ENCODE results near the gene TMEM92.
"Not testable (repeated sequence)": the region's sequence is repeated elsewhere in the genome, so short reads cannot be mapped to it uniquely, and the experiment has no call there.

Gene TMEM92

GRCh38 chr17:50276588-50277356, 2.5 kb downstream of the TMEM92 start:
- no peak for DNase-seq (ENCODE audit: low read depth)

DNA sequence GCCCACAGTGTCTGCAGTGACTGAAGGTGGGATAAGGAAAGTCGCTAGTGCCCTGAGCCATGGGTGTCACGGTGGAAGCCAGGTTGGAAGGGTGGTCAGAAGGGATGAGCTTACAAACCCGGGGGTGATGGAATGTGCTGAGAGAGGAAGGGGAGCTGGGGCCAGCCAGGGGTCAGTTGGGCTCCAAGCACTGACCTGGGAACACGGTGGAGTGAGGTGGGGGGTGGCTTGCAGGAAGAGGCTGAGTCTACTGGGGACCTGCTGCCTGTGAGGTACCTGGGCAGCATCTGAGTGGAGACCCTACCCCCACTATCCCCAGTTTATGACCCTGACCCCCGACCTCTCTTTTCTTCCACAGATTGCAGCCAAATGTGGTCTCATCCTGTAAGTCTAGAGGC, 3.1 kb downstream of the TMEM92 start:
- DNase-seq (ENCODE audit: low read depth): no peak

DNA sequence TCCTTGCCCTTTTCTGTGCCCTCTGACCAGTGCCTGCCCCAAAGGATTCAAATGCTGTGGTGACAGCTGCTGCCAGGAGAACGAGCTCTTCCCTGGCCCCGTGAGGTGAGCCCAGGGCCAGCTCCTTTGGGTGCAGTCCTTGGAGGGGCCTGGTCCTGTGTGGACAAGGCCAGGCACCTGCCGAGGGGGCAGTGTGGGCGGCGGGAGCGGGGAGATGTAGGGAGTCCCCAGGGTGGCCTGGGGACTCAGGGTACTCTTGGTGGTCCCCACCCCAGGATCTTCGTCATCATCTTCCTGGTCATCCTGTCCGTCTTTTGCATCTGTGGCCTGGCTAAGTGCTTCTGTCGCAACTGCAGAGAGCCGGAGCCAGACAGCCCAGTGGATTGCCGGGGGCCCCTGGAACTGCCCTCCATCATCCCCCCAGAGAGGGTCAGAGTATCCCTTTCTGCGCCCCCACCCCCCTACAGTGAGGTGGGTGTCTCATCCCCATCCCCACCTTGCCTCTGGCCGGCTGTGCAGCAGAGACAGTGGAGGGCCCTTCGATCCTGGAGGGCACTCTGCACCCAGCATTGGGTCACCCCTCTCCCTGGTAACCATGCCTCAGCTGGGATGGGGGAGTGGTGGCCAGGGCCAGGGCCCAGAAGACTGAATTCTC, 4.4 kb downstream of the TMEM92 start:
- DNase-seq (ENCODE audit: low read depth): no peak

GRCh38 chr17:50279181-50279526, 4.9 kb downstream of the TMEM92 start:
- DNase-seq (ENCODE audit: low read depth): no peak

- DNase-seq (ENCODE audit: low read depth): no peak
Observed at GRCh38 chr17:50279639-50280038, 5.4 kb downstream of the TMEM92 start.

DNA sequence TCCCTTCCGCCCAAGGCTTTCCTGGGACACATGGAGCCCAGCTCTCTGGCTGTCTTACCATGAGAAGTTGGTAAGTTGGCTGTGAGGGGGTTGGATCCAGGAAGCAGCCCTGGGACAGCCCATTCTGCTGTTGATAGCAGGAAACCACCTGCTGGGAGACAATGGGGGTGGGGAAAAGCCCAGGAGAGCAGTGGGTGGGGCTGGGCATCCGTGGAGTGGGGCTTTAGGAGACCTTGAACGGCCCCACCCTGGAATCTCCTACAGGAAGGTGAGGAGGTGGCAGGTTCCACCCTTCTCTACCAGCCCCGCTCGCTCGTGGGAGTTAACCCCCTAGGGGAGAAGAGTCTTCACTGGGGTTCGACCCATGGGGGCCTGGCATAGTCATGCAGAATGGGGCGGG, 5.8 kb downstream of the TMEM92 start:
- DNase-seq (ENCODE audit: low read depth): no peak

DNA sequence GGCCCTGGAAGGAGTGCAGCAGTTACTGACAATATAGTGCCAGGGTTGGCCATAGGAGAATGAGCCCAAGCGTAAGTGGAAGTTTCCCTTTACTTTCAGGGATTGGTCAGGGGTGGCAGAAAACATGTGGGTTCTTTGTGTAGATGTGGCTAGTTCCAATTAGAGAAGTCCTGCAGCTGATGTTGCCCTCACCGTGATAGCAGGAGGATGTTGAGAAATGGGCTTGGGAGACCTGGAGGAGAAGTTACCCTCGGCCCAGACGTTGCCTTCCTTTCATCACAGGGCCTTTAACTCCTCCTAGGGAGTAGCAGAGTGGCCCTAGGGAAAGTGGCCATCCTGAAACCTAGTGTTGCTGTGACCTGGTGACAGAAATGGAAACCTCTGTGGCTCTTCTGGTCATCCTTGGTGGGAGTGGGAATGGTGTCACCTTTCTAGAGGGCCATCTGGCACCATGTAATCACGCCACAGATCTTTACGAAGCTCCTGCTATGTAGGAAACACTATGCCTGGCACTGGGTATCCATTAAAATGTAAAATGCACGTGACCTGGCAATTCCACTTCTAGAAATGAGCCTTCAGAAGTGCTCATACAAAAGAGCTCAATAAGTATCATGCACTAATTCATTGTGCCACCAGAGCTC, 6.7 kb downstream of the TMEM92 start:
- no peak for DNase-seq (ENCODE audit: low read depth)

- DNase-seq (ENCODE audit: low read depth): no peak
Observed at GRCh38 chr17:50281739-50282401, 7.6 kb downstream of the TMEM92 start.

GRCh38 chr17:50283246-50283645, 9.0 kb downstream of the TMEM92 start:
- peak; percentile 42 for DNase-seq (ENCODE audit: low read depth)

DNA sequence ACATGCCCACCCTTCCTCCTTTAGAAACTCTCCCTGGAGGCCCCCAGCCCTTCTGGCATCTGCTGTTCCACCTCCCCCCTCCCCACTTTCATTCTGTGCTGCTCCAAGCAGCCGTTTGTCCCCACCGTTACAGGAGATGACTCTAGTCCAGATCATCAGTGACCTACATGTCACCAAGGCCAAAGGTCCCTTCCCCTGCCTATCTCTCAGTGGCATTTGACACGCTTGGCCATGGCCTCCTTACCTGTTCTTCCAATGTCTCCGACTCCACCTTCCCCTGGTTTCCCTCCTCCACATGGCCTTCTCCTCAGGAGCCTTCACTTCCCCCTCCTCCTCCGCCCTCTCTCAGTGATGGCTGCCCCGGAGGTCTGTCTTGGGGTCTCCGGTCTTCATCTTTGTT, 9.4 kb downstream of the TMEM92 start:
- DNase-seq (ENCODE audit: low read depth): no peak

- no peak for DNase-seq (ENCODE audit: low read depth)
Observed at GRCh38 chr17:50285941-50286340, 11.7 kb downstream of the TMEM92 start.

GRCh38 chr17:50287302-50287701, 13.0 kb downstream of the TMEM92 start:
- not testable (repeated sequence) for DNase-seq (ENCODE audit: low read depth)

DNA sequence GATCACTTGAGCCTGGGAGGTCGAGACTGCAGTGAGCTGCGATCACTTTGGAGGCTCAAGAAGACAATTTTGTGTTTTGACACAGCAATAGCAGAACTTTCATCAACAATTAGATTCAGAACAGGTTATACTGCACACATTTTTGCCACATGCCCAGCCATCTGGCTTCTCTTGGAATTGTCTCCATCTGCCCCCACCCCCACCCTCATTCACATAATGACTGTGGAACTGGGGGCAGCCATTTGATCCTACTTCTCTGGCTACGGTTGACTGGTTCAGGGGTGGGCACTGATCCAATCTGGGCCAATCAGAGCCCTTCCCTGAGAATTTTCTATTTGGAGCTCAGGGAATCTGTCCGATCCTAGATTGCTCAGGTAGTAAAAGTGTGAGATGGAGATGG, 14.0 kb downstream of the TMEM92 start:
- no peak for DNase-seq (ENCODE audit: low read depth)

GRCh38 chr17:50289278-50289677, 15.0 kb downstream of the TMEM92 start:
- no peak for DNase-seq (ENCODE audit: low read depth)

DNA sequence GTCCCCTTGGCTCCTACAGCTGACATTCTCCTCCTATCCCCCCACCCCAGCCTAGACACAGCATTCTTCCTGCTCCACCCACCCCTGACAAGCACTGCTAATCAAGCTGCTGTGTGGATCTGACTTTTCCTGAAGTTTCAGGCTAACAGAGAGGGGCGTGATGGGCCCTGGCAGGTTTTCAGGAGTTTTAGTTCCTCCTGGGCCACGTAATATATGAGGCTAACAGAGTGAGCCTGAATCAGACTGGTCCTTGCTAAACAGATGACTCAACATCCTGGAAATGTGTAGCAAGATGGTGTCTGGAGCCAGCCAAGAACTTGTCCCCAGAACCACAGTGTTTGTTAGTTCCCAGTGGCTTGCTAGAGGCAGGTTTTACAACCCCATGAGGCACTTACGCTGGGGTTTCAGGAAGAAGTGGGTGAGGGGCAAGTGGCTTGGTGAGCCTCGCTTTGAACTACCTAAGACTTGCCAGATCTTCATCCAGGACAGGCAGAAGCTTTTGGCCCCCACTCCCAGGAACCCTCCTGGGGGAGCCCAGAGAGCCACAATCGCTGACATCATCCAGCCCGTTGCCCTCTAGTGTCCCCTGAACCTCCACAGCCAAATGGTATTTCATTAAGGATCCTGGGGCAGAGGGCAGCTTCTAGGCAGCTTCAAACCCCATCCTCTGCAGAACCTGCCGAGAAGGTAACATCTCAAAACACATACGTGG, 15.9 kb downstream of the TMEM92 start:
- DNase-seq (ENCODE audit: low read depth): no peak

- no peak for DNase-seq (ENCODE audit: low read depth)
Observed at GRCh38 chr17:50290933-50291332, 16.7 kb downstream of the TMEM92 start.

GRCh38 chr17:50292465-50292864, 18.2 kb downstream of the TMEM92 start:
- DNase-seq (ENCODE audit: low read depth): no peak

GRCh38 chr17:50295021-50295420, 20.8 kb downstream of the TMEM92 start:
- no peak for DNase-seq (ENCODE audit: low read depth)

GRCh38 chr17:50297407-50297865, 23.2 kb downstream of the TMEM92 start:
- DNase-seq (ENCODE audit: low read depth): peak; percentile 71

DNA sequence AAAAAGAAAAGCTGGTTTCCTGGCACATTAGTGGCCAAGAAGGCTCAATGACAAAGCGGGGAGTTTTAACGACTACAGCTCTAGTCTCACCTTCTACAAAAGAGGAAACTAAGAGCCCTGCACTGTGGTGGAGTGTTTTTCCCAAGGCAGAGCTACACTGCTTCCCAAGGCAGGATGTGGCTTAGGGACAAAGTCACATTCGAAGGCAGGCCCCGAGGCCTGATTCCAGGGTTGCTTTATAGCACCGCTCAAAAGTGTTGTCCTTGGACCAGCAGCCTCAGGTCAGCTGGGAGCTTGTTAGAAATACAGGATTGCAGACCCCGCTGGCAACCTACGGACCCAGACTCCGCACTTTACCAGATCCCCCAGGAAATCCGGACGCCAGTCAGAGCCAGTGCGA, 23.8 kb downstream of the TMEM92 start:
- no peak for DNase-seq (ENCODE audit: low read depth)

- DNase-seq (ENCODE audit: low read depth): no peak
Observed at GRCh38 chr17:50299776-50300175, 25.5 kb downstream of the TMEM92 start.

GRCh38 chr17:50300824-50301223, 26.6 kb downstream of the TMEM92 start:
- not testable (repeated sequence) for DNase-seq (ENCODE audit: low read depth)
